ENCODE measurements around the gene TUT1.
"Not testable (repeated sequence)": the region's sequence is repeated elsewhere in the genome, so short reads cannot be mapped to it uniquely, and the experiment has no call there.

Gene TUT1

DNA sequence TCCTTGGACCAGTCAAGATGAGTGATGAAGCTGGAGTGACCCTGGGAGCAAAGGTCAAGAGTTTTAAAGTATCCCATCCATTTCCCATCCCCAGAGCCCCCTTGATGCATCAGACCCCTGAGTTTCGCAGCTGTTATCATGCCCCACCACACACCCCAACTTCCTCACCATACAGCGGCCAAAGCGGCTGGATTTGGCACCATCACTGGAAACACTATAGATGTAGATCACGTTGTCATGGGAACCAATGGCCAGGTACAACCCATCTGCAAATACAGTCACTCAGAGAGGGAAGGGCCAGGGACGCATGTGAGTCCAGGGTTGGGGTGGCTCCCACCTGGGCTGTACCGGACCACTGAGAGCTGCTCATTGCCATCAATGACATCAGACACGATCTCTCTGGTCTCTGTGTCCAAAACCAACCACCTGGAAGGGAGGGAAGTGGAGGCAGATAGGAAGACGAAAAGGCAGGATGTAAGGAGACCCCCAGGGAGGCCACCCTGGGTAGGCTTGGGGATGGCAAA lies 12.5 kb upstream of the TUT1 start:
- no peak for DNase-seq

GRCh38 chr11:62603072-62603408 lies 11.7 kb upstream of the TUT1 start:
- no peak for DNase-seq

- no peak for DNase-seq
Measured at GRCh38 chr11:62602141-62603071, 11.1 kb upstream of the TUT1 start.

GRCh38 chr11:62601372-62602140 lies 10.2 kb upstream of the TUT1 start, which contains the start of gene MTA2:
MTA2 (minus strand) TSS chr11:62601865; CDS start chr11:62601450, 415 bp downstream.
- DNase-seq: peak; percentile 90

GRCh38 chr11:62601122-62601371 lies 9.7 kb upstream of the TUT1 start:
- no peak for DNase-seq

DNA sequence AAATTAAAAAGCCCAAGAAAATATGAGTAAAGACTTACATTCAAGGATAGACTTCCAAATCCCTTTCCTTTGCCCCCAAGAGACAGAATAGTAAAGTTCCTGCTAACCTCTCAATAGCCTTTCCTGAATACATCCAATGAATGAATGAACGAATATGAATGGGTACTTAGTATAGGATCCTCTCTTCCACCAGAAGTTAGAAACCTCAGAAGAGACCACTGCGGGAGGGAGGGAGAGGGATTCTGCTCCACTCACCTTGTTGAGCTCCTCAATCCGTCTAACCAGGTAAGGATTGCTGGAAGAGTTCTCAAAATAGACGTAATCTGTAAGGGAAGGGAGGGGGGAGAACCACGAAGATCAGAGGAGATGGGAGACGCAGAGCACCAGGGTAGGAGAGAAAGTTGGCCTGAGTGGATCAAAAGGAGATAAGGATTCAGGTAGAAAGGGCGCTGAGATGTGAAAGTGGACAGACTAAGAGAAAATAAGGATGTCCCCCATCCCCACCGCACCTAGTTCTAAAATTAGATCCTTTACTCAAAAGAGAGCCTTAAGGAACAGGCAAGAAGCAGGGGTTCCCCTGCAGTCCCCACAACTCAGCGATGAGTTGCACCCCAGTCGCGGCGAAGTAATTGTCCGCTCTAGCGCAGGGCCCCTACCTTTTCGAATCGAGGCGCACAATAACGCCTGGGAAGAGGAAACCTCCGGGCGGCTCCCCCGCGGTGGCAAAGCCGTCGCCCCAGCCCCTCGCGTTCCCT lies 9.2 kb upstream of the TUT1 start:
- no peak for DNase-seq

- no peak for DNase-seq
Measured at GRCh38 chr11:62599901-62600300, 8.6 kb upstream of the TUT1 start.

DNA sequence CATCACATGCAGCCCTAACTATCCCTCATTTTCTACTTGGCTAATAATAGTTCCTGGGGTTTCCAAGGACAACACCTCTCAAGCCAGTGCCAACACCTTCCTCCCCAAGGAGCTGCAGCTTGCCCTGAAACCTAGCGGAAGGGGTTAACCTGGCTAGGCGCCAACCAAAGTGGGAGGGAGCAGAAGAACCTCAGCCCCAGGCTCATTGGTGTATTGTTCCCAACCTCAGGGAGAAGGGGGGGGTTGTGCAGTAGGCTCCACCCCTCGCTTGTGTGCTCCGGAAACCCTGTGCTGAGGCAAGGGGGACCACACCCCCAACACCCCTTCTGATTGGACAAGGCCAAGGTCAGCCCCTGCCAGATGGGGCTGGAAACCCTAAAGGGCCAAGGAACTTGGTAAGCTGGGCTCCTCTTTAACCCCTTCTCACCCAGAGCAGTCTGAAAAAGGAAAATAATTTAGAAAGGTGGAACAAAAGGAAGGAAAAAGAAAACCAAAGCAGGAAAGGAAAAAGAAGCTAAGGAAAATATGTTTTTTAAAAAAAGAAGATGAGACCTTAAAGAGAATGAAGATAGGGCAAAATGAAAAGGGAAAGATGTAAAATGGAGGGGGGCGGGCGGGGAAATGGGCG lies 7.9 kb upstream of the TUT1 start:
- peak; percentile 91 for DNase-seq

DNA sequence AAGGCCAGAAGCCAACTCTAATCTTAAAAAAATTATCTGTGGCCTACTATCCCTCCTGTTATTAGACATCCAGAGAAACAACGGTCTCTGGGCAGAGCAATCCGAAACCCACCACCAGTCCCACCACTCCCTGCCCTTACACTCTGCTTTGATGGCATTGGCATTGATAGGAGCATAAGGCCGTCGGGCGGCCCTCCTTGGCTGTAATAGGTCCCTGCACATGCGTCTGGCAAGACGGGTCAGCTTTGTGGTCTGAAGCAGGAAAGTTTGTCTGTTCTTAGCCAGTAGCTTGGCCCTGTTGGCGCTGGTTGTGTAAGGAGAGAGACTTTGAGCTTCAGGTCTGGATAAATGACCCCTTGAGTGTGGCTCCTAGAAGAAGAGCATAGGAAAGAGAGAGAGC lies 3.8 kb upstream of the TUT1 start:
- DNase-seq: no peak

DNA sequence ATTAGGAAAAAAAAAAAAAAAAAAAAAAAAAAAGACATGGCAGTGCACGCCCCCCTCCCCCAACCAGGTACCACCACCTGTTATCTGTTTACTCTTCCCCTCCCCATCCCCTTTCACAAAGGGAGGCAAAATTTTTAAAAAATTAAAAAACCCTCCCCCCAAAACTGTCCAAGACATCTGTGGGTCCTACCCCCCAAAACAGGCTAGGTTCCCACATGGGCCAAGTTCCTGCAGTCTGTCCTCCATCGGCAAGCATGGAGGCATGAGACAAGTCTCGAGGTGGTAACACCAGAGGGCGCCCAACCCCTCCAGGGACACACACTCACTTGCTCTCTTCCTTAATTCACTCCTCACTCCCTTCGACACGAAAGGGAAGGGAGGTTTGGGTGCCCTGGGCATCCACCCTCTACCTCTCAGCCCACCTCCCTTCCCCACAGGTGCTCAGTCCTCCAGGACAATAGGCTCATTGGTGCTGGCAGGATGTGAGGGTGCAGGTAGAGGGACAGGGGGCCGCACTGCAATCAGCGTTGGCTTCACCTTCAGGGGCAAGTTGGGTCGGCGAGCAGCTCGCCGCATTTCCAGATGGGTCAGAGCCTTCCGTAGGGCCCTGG lies 2.2 kb upstream of the TUT1 start:
- peak; percentile 46 for DNase-seq

DNA sequence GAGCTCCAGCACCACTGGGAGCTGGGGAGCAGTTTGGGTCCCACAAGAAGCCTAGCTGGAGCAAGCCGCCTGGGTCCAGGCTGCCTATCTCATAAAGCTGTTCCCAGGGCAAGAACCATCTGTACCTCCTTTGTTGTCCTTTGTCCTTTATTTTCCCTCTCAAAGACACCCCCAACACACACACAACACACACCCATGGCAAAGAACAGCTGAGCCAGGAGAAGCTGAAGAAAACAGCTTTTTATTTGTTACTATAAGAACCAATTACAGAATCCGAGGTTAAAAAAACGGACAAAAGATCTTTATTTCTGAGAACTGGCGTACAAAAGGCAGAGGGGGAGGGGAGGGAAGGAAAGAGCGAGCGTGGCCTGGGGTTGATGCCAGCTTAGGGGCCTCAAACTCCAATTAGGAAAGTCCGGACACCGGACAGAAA lies 1.7 kb upstream of the TUT1 start:
- DNase-seq: no peak

- no peak for DNase-seq
Measured at GRCh38 chr11:62592146-62592815, 958 bp upstream of the TUT1 start.

GRCh38 chr11:62588966-62589637 lies 2.2 kb downstream of the TUT1 start:
- no peak for DNase-seq

DNA sequence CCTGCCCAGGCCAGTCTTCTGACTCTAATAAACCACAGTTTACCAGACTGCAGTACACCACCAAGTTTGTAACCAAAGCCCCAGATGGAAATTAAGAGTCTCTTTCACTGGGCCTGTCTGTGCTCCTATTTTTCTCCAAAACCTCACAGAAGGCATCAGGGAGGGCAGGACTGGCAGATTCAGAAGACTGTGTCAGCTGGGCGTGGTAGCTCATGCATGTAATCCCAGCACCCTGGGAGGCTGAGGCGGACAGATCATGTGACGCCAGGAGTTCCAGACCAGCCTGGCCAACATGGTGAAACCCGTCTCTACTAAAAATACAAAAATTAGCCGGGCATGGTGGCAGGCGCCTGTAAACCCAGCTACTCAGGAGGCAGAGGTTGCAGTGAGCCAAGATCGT lies 6.0 kb downstream of the TUT1 start:
- not testable (repeated sequence) for DNase-seq

DNA sequence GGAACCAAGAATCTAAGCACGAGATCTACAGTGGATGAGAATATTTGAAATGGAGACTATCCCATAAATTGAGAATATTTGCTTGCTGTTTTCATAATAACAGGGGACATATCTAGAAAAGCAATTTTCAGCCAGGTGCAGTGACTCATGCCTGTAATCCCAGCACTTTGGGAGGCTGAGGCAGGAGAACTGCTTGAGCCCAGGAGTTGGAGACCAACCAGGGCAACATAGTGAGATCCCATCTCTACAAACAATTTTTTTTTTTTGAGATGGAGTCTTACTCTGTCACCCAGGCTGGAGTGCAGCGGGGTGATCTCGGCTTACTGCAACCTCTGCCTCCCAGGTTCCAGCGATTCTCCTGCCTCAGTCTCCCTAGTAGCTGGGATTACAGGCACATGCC lies 9.6 kb downstream of the TUT1 start:
- DNase-seq: not testable (repeated sequence)

- no peak for DNase-seq
Measured at GRCh38 chr11:62580959-62581715, 10.2 kb downstream of the TUT1 start.

DNA sequence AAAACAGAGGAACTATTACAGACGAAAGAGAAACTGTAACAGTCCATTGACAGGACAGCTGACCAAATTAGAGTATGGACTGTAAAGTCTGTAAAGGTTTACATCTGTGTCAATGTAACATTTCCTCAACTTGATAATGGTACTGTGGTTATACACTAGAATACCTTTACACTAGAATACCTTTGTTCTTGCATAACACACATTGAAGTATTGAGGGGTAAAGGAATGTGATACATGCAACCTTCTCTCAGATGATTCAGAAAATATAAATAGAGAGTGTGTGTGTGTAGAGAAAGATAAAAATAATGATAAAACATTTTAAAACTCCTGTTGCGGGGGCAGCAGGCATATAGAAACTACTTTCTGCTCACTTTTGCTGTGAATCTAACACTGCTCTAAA lies 12.1 kb downstream of the TUT1 start:
- DNase-seq: peak; percentile 53

DNA sequence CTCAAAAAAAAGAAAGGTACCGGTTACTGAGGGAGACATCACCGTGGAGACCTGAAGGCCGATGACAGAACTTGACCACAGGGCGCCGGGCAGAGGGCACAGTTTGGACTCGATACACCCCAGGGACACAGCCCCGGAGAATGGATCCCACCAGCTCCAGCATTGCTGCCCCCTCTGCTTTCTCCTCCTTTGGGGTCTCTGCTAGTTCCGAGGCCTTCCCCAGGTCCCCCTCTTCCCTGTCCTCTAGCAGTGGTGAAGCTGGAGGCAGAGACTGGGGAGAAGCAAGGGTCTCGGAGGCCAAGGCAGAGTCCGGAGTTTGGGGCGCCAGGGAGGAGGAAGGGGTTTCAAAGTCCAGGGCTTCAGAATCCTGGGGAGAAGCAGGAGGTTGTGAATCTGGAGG lies 12.8 kb downstream of the TUT1 start:
- no peak for DNase-seq

- DNase-seq: no peak
Measured at GRCh38 chr11:62577046-62577714, 14.1 kb downstream of the TUT1 start.

DNA sequence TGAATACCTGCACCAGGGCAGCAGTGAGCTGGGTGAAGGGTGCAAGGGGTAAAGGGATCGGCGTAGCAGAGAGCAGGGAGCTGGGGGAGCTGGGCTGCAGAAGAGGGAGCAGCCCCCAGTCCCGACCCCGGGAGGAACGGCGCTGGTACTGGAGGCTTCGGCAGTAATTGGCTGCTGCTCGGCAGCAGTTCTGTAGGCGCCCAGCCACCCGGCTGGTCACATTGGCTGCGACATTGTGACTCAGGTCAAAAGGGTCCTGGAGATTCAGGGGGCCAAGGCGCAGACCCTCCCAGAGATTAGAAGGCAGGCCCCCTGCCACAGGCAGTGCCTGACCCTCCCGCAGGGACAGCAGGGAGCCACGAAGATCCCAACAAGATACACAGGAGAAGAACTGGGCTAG lies 15.5 kb downstream of the TUT1 start:
- no peak for DNase-seq

Measured in kidney glomerular epithelial cell (primary cell).